Measurements from ENCODE around the gene PGRMC1.

Gene PGRMC1

DNA sequence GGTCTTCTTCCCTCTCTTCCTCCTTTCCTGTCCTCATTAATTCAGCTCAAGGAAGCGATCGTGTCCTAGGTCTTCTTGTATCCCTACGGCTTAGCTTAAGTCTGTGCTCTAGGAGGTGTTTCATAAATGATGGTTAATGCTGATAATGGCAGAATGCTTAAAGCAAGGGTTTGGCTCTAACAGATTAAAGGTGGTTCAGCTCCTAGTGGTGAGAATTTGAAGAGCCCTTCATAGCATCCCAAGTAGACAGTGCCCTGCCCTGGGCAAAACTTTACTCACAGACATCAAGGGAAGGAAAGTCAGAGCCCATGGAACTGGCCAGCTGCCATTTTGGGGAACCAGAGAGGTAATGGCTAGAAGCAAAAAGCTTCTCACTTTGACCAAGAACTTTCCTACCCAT lies 47.0 kb upstream of the PGRMC1 start:
- Histone ChIP-seq H4K20me1 (ENCODE audit: insufficient read depth, low read length) (no peaks in the 10 kb centered on the region), H3K9me2 (ENCODE audit: low read depth, low read length) (no peaks in the 10 kb centered on the region), H2AFZ (ENCODE audit: low read length) (no peak overlapping the region), H3K79me2 (ENCODE audit: insufficient read depth, low read length) (no peaks in the 10 kb centered on the region), H3F3A (ENCODE audit: insufficient read depth, low read length) (no peaks in the 10 kb centered on the region), H3K9me3 (ENCODE audit: low read length) (no peaks in the 10 kb centered on the region), H3K4me2 (ENCODE audit: low read length) (no peak overlapping the region), H3K36me3 (ENCODE audit: insufficient read depth, low read length) (no peaks in the 10 kb centered on the region; the same call in 1 of the 2 replicates), H3K4me3 (ENCODE audit: low read depth, low read length, poor library complexity, severe bottlenecking) (no peak overlapping the region), H3K27me3 (ENCODE audit: insufficient read depth, low read length) (no peaks in the 10 kb centered on the region), H3K4me1 (ENCODE audit: insufficient read depth, low read length, severe bottlenecking) (no peaks in the 10 kb centered on the region), H3K9ac (ENCODE audit: low read length) (no peak overlapping the region), H3K27ac (ENCODE audit: low read depth, low read length, poor library complexity, severe bottlenecking) (no peak overlapping the region)
- TF ChIP-seq, protein P1, sequence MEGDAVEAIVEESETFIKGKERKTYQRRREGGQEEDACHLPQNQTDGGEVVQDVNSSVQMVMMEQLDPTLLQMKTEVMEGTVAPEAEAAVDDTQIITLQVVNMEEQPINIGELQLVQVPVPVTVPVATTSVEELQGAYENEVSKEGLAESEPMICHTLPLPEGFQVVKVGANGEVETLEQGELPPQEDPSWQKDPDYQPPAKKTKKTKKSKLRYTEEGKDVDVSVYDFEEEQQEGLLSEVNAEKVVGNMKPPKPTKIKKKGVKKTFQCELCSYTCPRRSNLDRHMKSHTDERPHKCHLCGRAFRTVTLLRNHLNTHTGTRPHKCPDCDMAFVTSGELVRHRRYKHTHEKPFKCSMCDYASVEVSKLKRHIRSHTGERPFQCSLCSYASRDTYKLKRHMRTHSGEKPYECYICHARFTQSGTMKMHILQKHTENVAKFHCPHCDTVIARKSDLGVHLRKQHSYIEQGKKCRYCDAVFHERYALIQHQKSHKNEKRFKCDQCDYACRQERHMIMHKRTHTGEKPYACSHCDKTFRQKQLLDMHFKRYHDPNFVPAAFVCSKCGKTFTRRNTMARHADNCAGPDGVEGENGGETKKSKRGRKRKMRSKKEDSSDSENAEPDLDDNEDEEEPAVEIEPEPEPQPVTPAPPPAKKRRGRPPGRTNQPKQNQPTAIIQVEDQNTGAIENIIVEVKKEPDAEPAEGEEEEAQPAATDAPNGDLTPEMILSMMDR (IDR thresholded peaks at IDR 0.05; ENCODE audit: low read length): no peak
- TF ChIP-seq EZH2 (IDR thresholded peaks at IDR 0.05; ENCODE audit: borderline replicate concordance, low read length): no peak

DNA sequence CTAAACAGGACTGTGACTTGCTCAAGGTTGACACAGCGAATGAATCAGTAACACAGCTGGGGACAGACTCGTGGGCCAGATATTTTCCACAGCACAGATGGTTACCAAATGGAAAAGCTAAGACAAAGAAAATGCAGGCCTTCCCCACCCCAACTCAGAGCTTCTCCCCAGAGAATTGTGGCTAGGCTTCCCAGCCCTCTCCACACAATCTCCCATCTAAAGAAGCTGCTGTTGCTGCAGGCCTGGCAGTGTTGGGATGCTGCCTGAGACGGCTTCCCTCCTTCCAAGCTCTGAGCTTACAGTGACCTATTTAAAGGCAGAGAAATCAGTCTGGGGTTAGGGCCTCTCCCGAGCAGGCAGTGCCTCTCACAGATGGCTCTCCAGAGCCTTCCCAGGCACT lies 46.5 kb upstream of the PGRMC1 start:
- no peaks in the 10 kb centered on the region for H3K79me2 ChIP-seq (ENCODE audit: insufficient read depth, low read length)
- no peaks in the 10 kb centered on the region for H3K9me2 ChIP-seq (ENCODE audit: low read depth, low read length)
- no peak overlapping the region for H3K9ac ChIP-seq (ENCODE audit: low read length)
- no peaks in the 10 kb centered on the region for H3K4me1 ChIP-seq (ENCODE audit: insufficient read depth, low read length, severe bottlenecking)
- H3K4me2 ChIP-seq (ENCODE audit: low read length): no peak overlapping the region
- H3K4me3 ChIP-seq (ENCODE audit: low read depth, low read length, poor library complexity, severe bottlenecking): no peak overlapping the region
- TF ChIP-seq EZH2 (IDR thresholded peaks at IDR 0.05; ENCODE audit: borderline replicate concordance, low read length): no peak
- TF ChIP-seq, protein P1 (IDR thresholded peaks at IDR 0.05; ENCODE audit: low read length): no peak
- no peaks in the 10 kb centered on the region for H3K9me3 ChIP-seq (ENCODE audit: low read length)
- H2AFZ ChIP-seq (ENCODE audit: low read length): no peak overlapping the region
- no peak overlapping the region for H3K27ac ChIP-seq (ENCODE audit: low read depth, low read length, poor library complexity, severe bottlenecking)
- no peaks in the 10 kb centered on the region; the same call in 1 of the 2 replicates for H3K36me3 ChIP-seq (ENCODE audit: insufficient read depth, low read length)
- H4K20me1 ChIP-seq (ENCODE audit: insufficient read depth, low read length): no peaks in the 10 kb centered on the region
- no peaks in the 10 kb centered on the region for H3K27me3 ChIP-seq (ENCODE audit: insufficient read depth, low read length)
- no peaks in the 10 kb centered on the region for H3F3A ChIP-seq (ENCODE audit: insufficient read depth, low read length)

DNA sequence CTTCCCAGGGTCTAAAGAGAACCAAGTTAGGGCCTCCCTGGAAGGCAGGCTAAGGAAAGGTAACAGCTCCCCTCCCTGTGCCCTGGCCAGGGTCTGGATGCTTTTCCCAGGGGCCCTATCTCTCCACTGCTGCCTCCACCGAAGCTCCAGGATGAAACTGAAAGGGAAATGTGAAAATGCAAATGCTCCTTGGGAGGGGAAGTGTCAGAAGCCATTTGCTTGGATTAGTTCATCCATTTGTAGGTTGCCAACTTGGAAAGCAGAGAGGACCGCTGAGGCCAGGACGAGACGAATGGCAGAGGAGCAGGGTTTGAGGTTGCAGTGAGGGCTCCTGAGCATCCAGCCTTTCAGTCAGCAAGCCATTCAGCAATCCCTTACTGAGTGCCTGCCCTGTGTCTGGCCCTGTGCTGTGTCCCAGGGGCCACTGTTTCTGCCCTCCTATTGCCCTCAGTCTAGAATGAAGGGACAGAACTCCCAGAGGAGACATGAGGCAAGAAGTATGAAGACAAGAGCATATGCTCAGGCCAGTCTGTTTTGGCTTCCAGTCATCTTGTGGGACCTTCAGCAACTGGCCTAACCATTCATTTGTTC lies 45.9 kb upstream of the PGRMC1 start:
- H3K9ac ChIP-seq (ENCODE audit: low read length): no peak overlapping the region
- no peaks in the 10 kb centered on the region for H3K9me3 ChIP-seq (ENCODE audit: low read length)
- H3K36me3 ChIP-seq (ENCODE audit: insufficient read depth, low read length): no peaks in the 10 kb centered on the region; the same call in 1 of the 2 replicates
- no peaks in the 10 kb centered on the region for H3K9me2 ChIP-seq (ENCODE audit: low read depth, low read length)
- H3K27me3 ChIP-seq (ENCODE audit: insufficient read depth, low read length): no peaks in the 10 kb centered on the region
- no peak for TF ChIP-seq EZH2 (IDR thresholded peaks at IDR 0.05; ENCODE audit: borderline replicate concordance, low read length)
- TF ChIP-seq, protein P1 (IDR thresholded peaks at IDR 0.05; ENCODE audit: low read length): no peak
- no peak overlapping the region for H3K27ac ChIP-seq (ENCODE audit: low read depth, low read length, poor library complexity, severe bottlenecking)
- H3F3A ChIP-seq (ENCODE audit: insufficient read depth, low read length): no peaks in the 10 kb centered on the region
- H3K4me1 ChIP-seq (ENCODE audit: insufficient read depth, low read length, severe bottlenecking): no peaks in the 10 kb centered on the region
- no peak overlapping the region for H3K4me2 ChIP-seq (ENCODE audit: low read length)
- no peaks in the 10 kb centered on the region for H4K20me1 ChIP-seq (ENCODE audit: insufficient read depth, low read length)
- no peak overlapping the region for H2AFZ ChIP-seq (ENCODE audit: low read length)
- no peak overlapping the region for H3K4me3 ChIP-seq (ENCODE audit: low read depth, low read length, poor library complexity, severe bottlenecking)
- H3K79me2 ChIP-seq (ENCODE audit: insufficient read depth, low read length): no peaks in the 10 kb centered on the region
